ENCODE results near the gene TIMM10. TPM values are rescaled to one million over a fixed set of nuclear protein-coding genes. Genes with fewer than 3 reads are reported as not detected.

Gene TIMM10
- polyA plus RNA-seq, 1 donor from 2014 or later, result 63.6 TPM

GRCh38 chr11:57566005-57566904, 35.7 kb upstream of the TIMM10 start:
- no peaks in the 10 kb centered on the region for H3K36me3 ChIP-seq (ENCODE audit: insufficient read depth, low read length)
- H3K27me3 ChIP-seq (ENCODE audit: insufficient read depth, low read depth, low read length), result no peaks in the 10 kb centered on the region
- H3F3A ChIP-seq (ENCODE audit: insufficient read depth, low read length, poor library complexity, severe bottlenecking), result no peaks in the 10 kb centered on the region
- H3K4me3 ChIP-seq (ENCODE audit: low read length), result peak overlapping the region; percentile 99
- no peaks in the 10 kb centered on the region for H3K9me2 ChIP-seq (ENCODE audit: insufficient read depth, low read length)
- no peak for TF ChIP-seq EP300 (conservative IDR thresholded peaks at IDR 0.05; ENCODE audit: poor library complexity, severe bottlenecking)
- no peak for TF ChIP-seq MXI1 (conservative IDR thresholded peaks at IDR 0.05; ENCODE audit: poor library complexity, severe bottlenecking)
- no peak for TF ChIP-seq CTCF (IDR thresholded peaks at IDR 0.05; ENCODE audit: poor library complexity, severe bottlenecking)
- TF ChIP-seq REST (IDR thresholded peaks at IDR 0.05; ENCODE audit: borderline replicate concordance), result no peak
- TF ChIP-seq RAD21 (conservative IDR thresholded peaks at IDR 0.05), result no peak
- peak; percentile 52 for TF ChIP-seq TAF1 (IDR thresholded peaks at IDR 0.05; ENCODE audit: low read depth)
- no peak overlapping the region for H3K9ac ChIP-seq (ENCODE audit: low read length)
- no peaks in the 10 kb centered on the region for H4K20me1 ChIP-seq (ENCODE audit: insufficient read depth)
- H3K4me2 ChIP-seq (ENCODE audit: low read length), result peak overlapping the region; percentile 92
- H3K27ac ChIP-seq (ENCODE audit: low read length), result no peak overlapping the region
- no peak overlapping the region for H2AFZ ChIP-seq (ENCODE audit: low read depth, low read length)
- H3K9me3 ChIP-seq (ENCODE audit: low read length), result no peaks in the 10 kb centered on the region
- H3K79me2 ChIP-seq (replicated peaks; ENCODE audit: insufficient read depth, low read length), result peaks cover 44% of the 10 kb centered on the region

GRCh38 chr11:57562596-57562995, 32.0 kb upstream of the TIMM10 start:
- H3K79me2 ChIP-seq (replicated peaks; ENCODE audit: insufficient read depth, low read length), result peaks cover 37% of the 10 kb centered on the region
- TF ChIP-seq SMC3 (conservative IDR thresholded peaks at IDR 0.05; ENCODE audit: poor library complexity) (no peak), EP300 (conservative IDR thresholded peaks at IDR 0.05; ENCODE audit: poor library complexity, severe bottlenecking) (no peak), MXI1 (conservative IDR thresholded peaks at IDR 0.05; ENCODE audit: poor library complexity, severe bottlenecking) (no peak), POLR2AphosphoS5 (IDR thresholded peaks at IDR 0.05) (no peak), RAD21 (conservative IDR thresholded peaks at IDR 0.05) (no peak), CTCF (IDR thresholded peaks at IDR 0.05; ENCODE audit: poor library complexity, severe bottlenecking) (no peak), TAF1 (IDR thresholded peaks at IDR 0.05; ENCODE audit: low read depth) (no peak), EZH2 (IDR thresholded peaks at IDR 0.05; ENCODE audit: borderline replicate concordance, insufficient read depth, low read length, poor library complexity, severe bottlenecking) (no peak), REST (IDR thresholded peaks at IDR 0.05; ENCODE audit: borderline replicate concordance) (no peak)
- no peaks in the 10 kb centered on the region for H3K27me3 ChIP-seq (ENCODE audit: insufficient read depth, low read depth, low read length)
- no peak overlapping the region for H2AFZ ChIP-seq (ENCODE audit: low read depth, low read length)
- no peak overlapping the region for H3K9ac ChIP-seq (ENCODE audit: low read length)
- no peak overlapping the region for H3K4me2 ChIP-seq (ENCODE audit: low read length)
- no peaks in the 10 kb centered on the region for H3F3A ChIP-seq (ENCODE audit: insufficient read depth, low read length, poor library complexity, severe bottlenecking)
- H3K4me3 ChIP-seq (ENCODE audit: low read length), result no peak overlapping the region
- no peaks in the 10 kb centered on the region for H3K9me3 ChIP-seq (ENCODE audit: low read length)
- H3K9me2 ChIP-seq (ENCODE audit: insufficient read depth, low read length), result no peaks in the 10 kb centered on the region
- H3K36me3 ChIP-seq (ENCODE audit: insufficient read depth, low read length), result no peaks in the 10 kb centered on the region
- H3K27ac ChIP-seq (ENCODE audit: low read length), result no peak overlapping the region
- no peaks in the 10 kb centered on the region for H4K20me1 ChIP-seq (ENCODE audit: insufficient read depth)
